HepG2 (cell line): Measurements from ENCODE around the gene KAZN. TPM values are rescaled to one million over a fixed set of nuclear protein-coding genes. Genes with fewer than 3 reads are reported as not detected.

Experiments
- ATAC-seq: fragments of 200-7000 bp; cut with Tn5 transposase; 3 replicates; pipeline ENCODE4 v1.9.1; 2020; ENCODE audit warnings: mild to moderate bottlenecking, moderate library complexity
- BruUV-seq: library from RNA; stranded (reverse); fragments of 400-500 nt; replicated peaks from 2 replicates; lab custom pipeline; 2021; lab: Mats Ljungman, UMichigan
- CTCF ChIA-PET: fragments of 300-600 bp; formaldehyde crosslinking; extraction: SDS; loops from one replicate; lab custom pipeline; 2021; ENCODE audit warnings: low total read pairs, inconsistent platforms, low intra/inter-chr PET ratio; lab: Yijun Ruan, JAX
- POLR2A ChIA-PET: fragments of 350-600 bp; sonication (Branson Sonifier 250); formaldehyde crosslinking; loops from one replicate; lab custom pipeline; 2020; ENCODE audit warnings: antibody characterized with exemption, inconsistent platforms; lab: Yijun Ruan, JAX
- DNase-seq: peaks from one replicate; pipeline ENCODE4 v3.0.0-alpha.2; 2015; ENCODE audit warnings: low spot score
- FAIRE-seq: peaks from 3 replicates; lab custom pipeline; 2011; peaks lifted over from hg19 to GRCh38; lab: Jason Lieb, UNC
- H2AFZ ChIP-seq: one replicate; pipeline ENCODE4 v1.6.1; 2011; ENCODE audit warnings: low read length, inconsistent platforms
- H3K27ac ChIP-seq: fragments of 300-600 bp; 3 replicates; pipeline ENCODE4 v1.8.0; 2011; ENCODE audit warnings: mixed run types, mild to moderate bottlenecking, mixed read lengths, low read length, inconsistent platforms; ENCODE audit not compliant: insufficient read depth; ENCODE audit errors: extremely low read length
- H3K27me3 ChIP-seq, 2 experiments: fragments of 200-600 bp in 1 of 2; 2 replicates in 1 of 2; 3 replicates in 1 of 2; pipeline versions ENCODE4 v1.6.0 to v1.8.0; 2011; ENCODE audit warnings: low read length in 2 of 2, mild to moderate bottlenecking in 2 of 2, moderate library complexity in 2 of 2, inconsistent platforms in 1 of 2; ENCODE audit not compliant: insufficient read depth in 2 of 2, control insufficient read depth in 1 of 2
- H3K36me3 ChIP-seq, 2 experiments: fragments of 200-600 bp in 1 of 2; replicated peaks in 1 of 2; 2 replicates in 1 of 2; 3 replicates in 1 of 2; pipeline versions ENCODE4 v1.5.1 to v1.8.0; 2011; ENCODE audit warnings: low read length in 2 of 2, inconsistent platforms in 1 of 2; ENCODE audit not compliant: insufficient read depth in 2 of 2, control insufficient read depth in 1 of 2
- H3K4me1 ChIP-seq: 2 replicates; pipeline ENCODE4 v1.5.1; 2012; ENCODE audit warnings: low read length, inconsistent platforms; ENCODE audit not compliant: insufficient read depth
- H3K4me2 ChIP-seq: 2 replicates; pipeline ENCODE4 v1.6.0; 2011; ENCODE audit warnings: low read depth, low read length, inconsistent platforms
- H3K4me3 ChIP-seq, 3 experiments: fragments of 200-600 bp in 1 of 3; sonication (generic), shearing (Covaris generic) in 1 of 3; replicated peaks in 1 of 3; 2 replicates each; pipeline ENCODE4 v1.5.1; 2011 to 2016; ENCODE audit warnings: low read length in 3 of 3, inconsistent platforms in 2 of 3, low read depth in 2 of 3, mild to moderate bottlenecking in 2 of 3, control low read depth in 1 of 3, mixed read lengths in 1 of 3; ENCODE audit not compliant: insufficient read depth in 1 of 3
- H3K79me2 ChIP-seq: one replicate; pipeline ENCODE4 v1.6.1; 2011; ENCODE audit warnings: low read length, inconsistent platforms; ENCODE audit not compliant: insufficient read depth
- H3K9ac ChIP-seq: 2 replicates; pipeline ENCODE4 v1.6.0; 2011; ENCODE audit warnings: mild to moderate bottlenecking, low read depth, low read length, inconsistent platforms; ENCODE audit not compliant: insufficient read depth
- H3K9me3 ChIP-seq: 2 replicates; pipeline ENCODE4 v1.5.1; 2012; ENCODE audit warnings: mild to moderate bottlenecking, low read length
- H4K20me1 ChIP-seq: 2 replicates; pipeline ENCODE4 v1.6.0; 2011; ENCODE audit warnings: inconsistent platforms, mild to moderate bottlenecking, low read length, moderate library complexity; ENCODE audit not compliant: insufficient read depth
- CREB1 ChIP-seq, 2 experiments: fragments of 450-650 bp in 1 of 2; IDR thresholded peaks; 2 replicates each; pipeline ENCODE4 v1.6.1; 2016 to 2017; ENCODE audit warnings: control low read depth in 1 of 2, mild to moderate bottlenecking in 1 of 2, missing compliant biosample characterization in 1 of 2, missing genetic modification characterization in 1 of 2
- FOSL2 ChIP-seq: sonication (generic); formaldehyde crosslinking; IDR thresholded peaks from 2 replicates; pipeline ENCODE4 v1.4.0; 2020; ENCODE audit warnings: missing genetic modification reagents
- HNRNPL ChIP-seq: fragments of 200-400 bp; formaldehyde crosslinking; IDR thresholded peaks from 2 replicates; pipeline ENCODE4 v1.6.1; 2017; ENCODE audit warnings: mild to moderate bottlenecking, low read depth, low read length
- MXI1 ChIP-seq: IDR thresholded peaks from 3 replicates; pipeline ENCODE4 v1.6.1; 2012; ENCODE audit warnings: low read depth, low read length, inconsistent platforms, borderline replicate concordance
- NR2C2 ChIP-seq: sonication (generic); formaldehyde crosslinking; IDR thresholded peaks from 2 replicates; pipeline ENCODE4 v1.4.0; 2020; ENCODE audit warnings: missing genetic modification reagents, mild to moderate bottlenecking, moderate library complexity, borderline replicate concordance
- NR2F6 ChIP-seq, 2 experiments: IDR thresholded peaks; 2 replicates each; pipeline ENCODE4 v1.6.1; 2016; ENCODE audit warnings: antibody characterized with exemption in 1 of 2, mild to moderate bottlenecking in 1 of 2
- PAWR ChIP-seq: sonication (generic); formaldehyde crosslinking; IDR thresholded peaks from 2 replicates; pipeline ENCODE4 v1.4.0; 2020; ENCODE audit warnings: missing genetic modification reagents, mild to moderate bottlenecking, borderline replicate concordance
- PLRG1 ChIP-seq: fragments of 450-650 bp; conservative IDR thresholded peaks from 2 replicates; pipeline ENCODE4 v1.6.1; 2016
- PRMT3 ChIP-seq: sonication (generic); formaldehyde crosslinking; IDR thresholded peaks from 2 replicates; pipeline ENCODE4 v1.8.1; 2022; ENCODE audit warnings: low read depth, mild to moderate bottlenecking, moderate library complexity, missing genetic modification reagents, borderline replicate concordance
- RARA ChIP-seq: IDR thresholded peaks from 2 replicates; pipeline ENCODE4 v1.6.1; 2016; ENCODE audit warnings: missing genetic modification reagents, missing compliant biosample characterization
- XRCC5 ChIP-seq: fragments of 200-400 bp; formaldehyde crosslinking; optimal IDR thresholded peaks from 2 replicates; pipeline ENCODE3; 2017; ENCODE audit warnings: mild to moderate bottlenecking, low read length
- ZBTB20 ChIP-seq: sonication (generic); formaldehyde crosslinking; IDR thresholded peaks from 2 replicates; pipeline ENCODE4 v1.8.1; 2023; ENCODE audit warnings: missing genetic modification reagents, low read depth, mild to moderate bottlenecking, borderline replicate concordance
- ZKSCAN8 ChIP-seq: IDR thresholded peaks from 2 replicates; pipeline ENCODE4 v1.6.1; 2016; ENCODE audit warnings: borderline replicate concordance, missing genetic modification reagents, missing compliant biosample characterization
- ZNF160 ChIP-seq: sonication (generic); formaldehyde crosslinking; IDR thresholded peaks from 2 replicates; pipeline ENCODE4 v1.8.0; 2022; ENCODE audit warnings: mild to moderate bottlenecking, inconsistent platforms, missing genetic modification reagents
- ZNF17 ChIP-seq: sonication (generic); formaldehyde crosslinking; IDR thresholded peaks from 2 replicates; pipeline ENCODE4 v1.5.0; 2020; ENCODE audit warnings: mild to moderate bottlenecking, missing genetic modification reagents
- ZNF530 ChIP-seq: sonication (generic); formaldehyde crosslinking; IDR thresholded peaks from 2 replicates; pipeline ENCODE4 v1.5.0; 2020; ENCODE audit warnings: low read depth, mild to moderate bottlenecking, missing genetic modification reagents
- ZNF768 ChIP-seq: sonication (generic); formaldehyde crosslinking; IDR thresholded peaks from 2 replicates; pipeline ENCODE4 v1.4.0; 2020; ENCODE audit warnings: missing genetic modification reagents
- WGBS: methylation state at CpG from one replicate; pipeline ENCODE4 v1.1.6; 2017; ENCODE audit warnings: low lambda C conversion rate; 5-methylcytosine and 5-hydroxymethylcytosine counted together
- in situ Hi-C: cut with HindIII; loops from 2 replicates; pipeline ENCODE4 v1.10.0; 2017; ENCODE audit warnings: low pct_unique_long_range_greater_than_20kb; ENCODE audit not compliant: extremely low pct_ligation_motif_present
- intact Hi-C: fragments of 100-400 bp; cut with micrococcal nuclease; formaldehyde crosslinking; loops from one replicate; pipeline ENCODE4 v1.10.0; 2022; ENCODE audit not compliant: unreplicated experiment
- polyA plus RNA-seq, 8 experiments: library from polyadenylated mRNA; depleted of rRNA in 3 of 8; stranded (reverse) in 7 of 8; unstranded in 1 of 8; fragments of >200 nt; fragmentation: Illumina TruSeq in 4 of 8; extraction: Trizol in 4 of 8; gene quantifications; 2 replicates each; pipeline versions ENCODE4 v1.2.1 to v1.2.3, GENCODE V29; 2011 to 2016; ENCODE audit warnings: low read depth in 4 of 8, missing spikeins in 1 of 8, mixed read lengths in 1 of 8; ENCODE audit not compliant: insufficient read depth in 1 of 8
- total RNA-seq, 5 experiments: library from RNA; depleted of rRNA; stranded (reverse); fragments of >200 nt; fragmentation: Illumina TruSeq; extraction: Trizol; gene quantifications; 2 replicates each; pipeline ENCODE4 v1.2.3, GENCODE V29; 2016; ENCODE audit warnings: low read depth in 1 of 5

Gene KAZN
- total and polyA plus RNA-seq, 2 of the 13 experiments (the other 11 are each of a cell fraction or from before 2014, with no cell fraction given), result 10.4 to 13.5 TPM

DNA sequence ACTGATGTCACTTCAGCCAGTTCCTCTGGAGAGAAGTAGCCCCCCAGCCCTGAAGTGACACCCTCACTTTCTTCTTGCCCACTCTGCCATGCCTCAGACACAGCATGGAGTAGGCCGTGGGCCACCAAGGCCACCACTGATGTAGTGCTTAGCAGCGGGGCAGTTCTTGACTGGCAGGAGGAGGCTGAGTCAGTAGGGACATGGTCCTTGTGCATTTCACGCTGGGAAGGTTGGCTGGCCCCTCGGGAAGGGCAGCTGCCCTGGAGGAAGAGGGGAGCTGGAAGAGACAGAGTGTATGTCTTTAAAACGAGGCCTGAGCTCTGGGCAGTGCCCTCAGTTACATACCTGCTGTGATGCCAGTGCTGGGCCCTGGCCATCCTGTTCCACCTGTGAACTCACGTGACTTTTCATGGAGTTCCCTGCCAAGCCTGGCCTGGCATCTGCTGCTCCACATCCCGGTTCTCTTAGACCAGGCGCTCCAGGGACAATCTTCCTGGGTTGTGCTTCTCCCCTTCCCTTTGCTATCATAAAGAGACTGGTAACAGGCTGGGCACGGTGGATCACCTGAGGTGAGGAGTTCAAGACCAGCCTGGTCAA, 396.5 kb downstream of the KAZN start:
- ChIA-PET POLR2A (interaction anchor here (1.1 kb wide), 1 partner anchor 42 kb away, joined by 4 read pairs; no protein-coding TSS in a partner anchor), CTCF (no interaction called here)
- no peak overlapping the region for H3K4me3 ChIP-seq
- intact Hi-C loops (no loop called here), in situ Hi-C loops (no loop called here)
- H3K36me3 ChIP-seq, result peaks cover 2 to 16% of the 10 kb centered on the region in 2 experiments; a peak in 2 of 5 replicates
- no peak overlapping the region for H3K27ac ChIP-seq
- no peak overlapping the region for H2AFZ ChIP-seq
- H3K4me1 ChIP-seq, result peaks cover 75% of the 10 kb centered on the region
- no peaks in the 10 kb centered on the region for H3K27me3 ChIP-seq
- peaks cover 18% of the 10 kb centered on the region; the same call in 1 of the 2 replicates for H4K20me1 ChIP-seq
- DNase-seq (no peak), ATAC-seq (no peak), FAIRE-seq (no peak)
- 81% methylated on average over 9 of the region's 9 CpGs for whole genome bisulfite sequencing
- no peaks in the 10 kb centered on the region for H3K9me3 ChIP-seq
- no TSS peak for BruUV-seq
- TF ChIP-seq NR2C2 (CRISPR knock-in tag), result no peak
- no peak for TF ChIP-seq ZNF160 (CRISPR knock-in tag)
- TF ChIP-seq ZNF530 (CRISPR knock-in tag), result no peak
- no peak for TF ChIP-seq PLRG1
- no peak overlapping the region for H3K4me2 ChIP-seq
- peaks cover 10% of the 10 kb centered on the region for H3K79me2 ChIP-seq
- H3K9ac ChIP-seq, result no peak overlapping the region

DNA sequence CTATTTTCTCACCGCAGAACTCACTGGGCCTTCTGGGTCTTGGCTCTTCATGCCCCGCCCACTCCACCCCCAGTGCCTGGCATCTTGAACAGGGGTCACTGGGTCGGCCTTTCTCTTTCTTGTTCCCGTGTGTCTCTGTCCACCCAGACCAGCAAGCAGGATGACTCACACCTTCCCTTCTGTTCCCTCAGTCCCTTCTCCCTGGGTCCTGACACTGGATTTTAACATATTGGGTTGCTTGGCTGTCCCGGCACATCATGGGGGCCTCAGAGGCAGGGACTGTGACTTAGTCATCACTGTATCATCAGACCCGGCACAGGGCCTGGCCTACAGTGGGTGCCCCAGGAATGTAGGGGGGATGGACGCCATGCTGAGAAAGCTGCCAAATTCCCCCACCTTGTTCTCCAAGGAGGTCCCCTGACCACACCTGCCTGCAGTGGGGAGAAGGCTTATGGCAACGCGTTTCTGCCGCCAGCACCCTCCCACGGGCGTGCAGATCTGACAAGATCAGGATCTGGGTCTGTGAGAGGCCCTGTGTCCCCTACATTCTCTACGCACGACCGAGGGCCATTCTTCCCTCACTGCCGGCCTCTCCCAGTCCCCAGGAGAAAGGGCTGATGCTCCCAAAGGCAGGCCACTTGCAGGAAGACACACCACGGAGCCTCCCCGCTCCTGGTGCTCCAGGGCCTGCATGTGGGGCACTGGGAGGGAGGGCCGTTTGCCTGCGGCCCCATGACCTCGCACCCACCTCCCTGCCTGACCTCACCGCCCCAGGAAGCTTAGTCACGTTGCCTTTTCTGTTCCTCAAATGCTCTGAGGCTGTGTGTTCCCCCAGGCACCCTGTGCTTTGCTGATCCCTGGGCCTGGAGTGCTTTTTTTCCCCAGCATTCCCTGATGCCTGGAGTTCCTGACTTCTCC, 397.9 kb downstream of the KAZN start:
- peak; percentile 74 for DNase-seq
- Histone ChIP-seq H3K4me2 (peak overlapping the region; percentile 32; the same call in 1 of the 2 replicates), H3K4me1 (peaks cover 75% of the 10 kb centered on the region), H3K36me3 (peaks cover 3 to 12% of the 10 kb centered on the region in 2 experiments; a peak in 2 of 5 replicates), H3K27me3 (no peaks in the 10 kb centered on the region), H3K9ac (no peak overlapping the region), H2AFZ (no peak overlapping the region), H3K79me2 (peaks cover 10% of the 10 kb centered on the region), H4K20me1 (peaks cover 18% of the 10 kb centered on the region; the same call in 1 of the 2 replicates), H3K9me3 (no peaks in the 10 kb centered on the region), H3K27ac (peak overlapping the region; percentile 22), H3K4me3 (no peak overlapping the region; a peak in 1 of 6 replicates)
- peak; percentile 12; the same call in 2 of the 3 replicates for ATAC-seq
- FAIRE-seq, result no peak
- in situ Hi-C loops (no loop called here), intact Hi-C loops (no loop called here)
- ChIA-PET POLR2A (interaction anchor here (1.1 kb wide), 1 partner anchor 44 kb away, joined by 4 read pairs; no protein-coding TSS in a partner anchor), CTCF (no interaction called here)
- BruUV-seq, result no TSS peak
- 44% methylated on average over 12 of the region's 23 CpGs for WGBS
- TF ChIP-seq ZKSCAN8 (no peak), NR2F6 (IDR thresholded peaks at IDR 0.05) (peak; percentile 22; the same call in 1 of the 2 replicates), NR2F6 (CRISPR knock-in tag; IDR thresholded peaks at IDR 0.05) (0 out of 2 replicates have a peak, but pooled peaks have one; percentile 22), HNRNPL (peak; percentile 81; the same call in 1 of the 2 replicates), CREB1 (IDR thresholded peaks at IDR 0.05) (no peak), CREB1 (CRISPR knock-in tag; IDR thresholded peaks at IDR 0.05) (peak; percentile 38; the same call in 1 of the 2 replicates), MXI1 (no peak), FOSL2 (CRISPR knock-in tag) (peak; percentile 86), ZNF768 (CRISPR knock-in tag) (peak; percentile 95), ZBTB20 (CRISPR knock-in tag) (no peak), PAWR (CRISPR knock-in tag) (no peak), RARA (CRISPR knock-in tag) (peak; percentile 30; the same call in 1 of the 2 replicates), PRMT3 (no peak), ZNF17 (no peak), XRCC5 (peak; percentile 25)
